Activated naive CD8-positive, alpha-beta T cell treated with anti-CD3 and anti-CD28 coated beads, Interleukin-2, amount 50 U/mL, for 16 hours (primary cell): ENCODE data around the gene NAGLU.

Experiments
- DNase-seq: peaks from one replicate; pipeline ENCODE4 v3.0.0-alpha.2; 2020; ENCODE audit warnings: low read depth, low spot score

NAGLU gene

GRCh38 chr17:42591411-42591810, 55.4 kb downstream of the NAGLU start:
- no peak for DNase-seq
